SK-N-SH (cell line): Measurements from ENCODE around the gene CFAP58. TPM values are rescaled to one million over a fixed set of nuclear protein-coding genes. Genes with fewer than 3 reads are reported as not detected.
A peak's percentile ranks its signal among the peaks of the same experiment; 100 is the strongest.

Experiments used
- CTCF ChIA-PET: fragments of 300-600, 350-600 bp; formaldehyde crosslinking; extraction: SDS; loops from one replicate; lab custom pipeline; 2021; lab: Yijun Ruan, JAX
- POLR2A ChIA-PET: fragments of 350-600 bp; sonication (Branson Sonifier 250); formaldehyde crosslinking; extraction: SDS; loops from one replicate; lab custom pipeline; 2020; ENCODE audit warnings: antibody characterized with exemption, inconsistent platforms; lab: Yijun Ruan, JAX
- DNase-seq: peaks from one replicate; pipeline ENCODE4 v3.0.0; 2012
- H2AFZ ChIP-seq: fragments of 200-600 bp; sonication (generic); 2 replicates; pipeline ENCODE4 v1.8.1; 2016; ENCODE audit warnings: antibody characterized with exemption, mild to moderate bottlenecking, low read depth
- H3F3A ChIP-seq: fragments of 200-600 bp; sonication (generic); replicated peaks from 2 replicates; pipeline ENCODE3; 2016; ENCODE audit warnings: antibody characterized with exemption, mild to moderate bottlenecking; ENCODE audit not compliant: insufficient read depth
- H3K27ac ChIP-seq, 2 experiments: fragments of 200-500 bp in 1 of 2; fragments of 200-600 bp in 1 of 2; sonication (Bioruptor generic) in 1 of 2; sonication (generic), shearing (Covaris generic) in 1 of 2; 2 replicates each; pipeline versions ENCODE4 v1.5.1 to v1.6.1; 2014 to 2016; ENCODE audit warnings: low read depth in 2 of 2, inconsistent platforms in 1 of 2, low read length in 1 of 2, mild to moderate bottlenecking in 1 of 2, mixed read lengths in 1 of 2
- H3K27me3 ChIP-seq: fragments of 200-600 bp; sonication (generic), shearing (Covaris generic); 2 replicates; pipeline ENCODE4 v1.6.1; 2016; ENCODE audit warnings: mixed run types; ENCODE audit not compliant: insufficient read depth
- H3K36me3 ChIP-seq, 2 experiments: fragments of 200-500 bp in 1 of 2; fragments of 200-600 bp in 1 of 2; sonication (Bioruptor generic) in 1 of 2; sonication (generic) in 1 of 2; replicated peaks in 1 of 2; 2 replicates each; pipeline versions ENCODE3 to v1.5.1; 2014 to 2016; ENCODE audit warnings: low read length in 1 of 2, mild to moderate bottlenecking in 1 of 2; ENCODE audit not compliant: insufficient read depth in 2 of 2, control insufficient read depth in 1 of 2
- H3K4me1 ChIP-seq, 2 experiments: fragments of 200-500 bp in 1 of 2; fragments of 200-600 bp in 1 of 2; sonication (Bioruptor generic) in 1 of 2; sonication (generic), shearing (Covaris generic) in 1 of 2; 2 replicates each; pipeline versions ENCODE4 v1.5.1 to v1.6.1; 2014 to 2016; ENCODE audit warnings: low read depth in 1 of 2, low read length in 1 of 2, mixed run types in 1 of 2; ENCODE audit not compliant: insufficient read depth in 2 of 2, control insufficient read depth in 1 of 2
- H3K4me2 ChIP-seq: fragments of 200-600 bp; sonication (generic), shearing (Covaris generic); 2 replicates; pipeline ENCODE4 v1.6.1; 2017; ENCODE audit warnings: mixed run types
- H3K4me3 ChIP-seq, 2 experiments: fragments of 200-500 bp in 1 of 2; fragments of 200-600 bp in 1 of 2; sonication (Bioruptor generic) in 1 of 2; sonication (generic), shearing (Covaris generic) in 1 of 2; 2 replicates each; pipeline versions ENCODE4 v1.5.1 to v1.8.1; 2014 to 2016; ENCODE audit warnings: low read depth in 2 of 2, inconsistent platforms in 1 of 2, low read length in 1 of 2, mild to moderate bottlenecking in 1 of 2, mixed read lengths in 1 of 2, moderate library complexity in 1 of 2
- H3K79me2 ChIP-seq: fragments of 200-600 bp; sonication (generic); 2 replicates; pipeline ENCODE4 v1.8.1; 2017; ENCODE audit warnings: mild to moderate bottlenecking; ENCODE audit not compliant: insufficient read depth
- H3K9ac ChIP-seq: fragments of 200-600 bp; sonication (generic); 2 replicates; pipeline ENCODE4 v1.6.1; 2017; ENCODE audit warnings: mixed run types
- H3K9me2 ChIP-seq: fragments of 200-600 bp; sonication (generic); 2 replicates; pipeline ENCODE4 v1.6.1; 2017; ENCODE audit warnings: mixed run types
- H3K9me3 ChIP-seq: fragments of 200-600 bp; sonication (generic); 2 replicates; pipeline ENCODE4 v1.6.1; 2017; ENCODE audit warnings: mixed run types, mild to moderate bottlenecking, moderate library complexity
- H4K20me1 ChIP-seq: fragments of 200-600 bp; sonication (generic); 2 replicates; pipeline ENCODE4 v1.6.1; 2017; ENCODE audit warnings: mild to moderate bottlenecking, mixed run types; ENCODE audit not compliant: insufficient read depth
- CHD2 ChIP-seq: fragments of 150-350 bp; IDR thresholded peaks from 2 replicates; pipeline ENCODE4 v1.6.1; 2018; ENCODE audit warnings: low read length; ENCODE audit not compliant: partially characterized antibody
- CTCF ChIP-seq: fragments of 200-600 bp; sonication (generic); IDR thresholded peaks from 2 replicates; pipeline ENCODE4 v1.6.1; 2017; ENCODE audit warnings: antibody characterized with exemption, mild to moderate bottlenecking, moderate library complexity
- ELF1 ChIP-seq: IDR thresholded peaks from 2 replicates; pipeline ENCODE4 v1.4.0; 2012
- EP300 ChIP-seq, 2 experiments: IDR thresholded peaks; 2 replicates each; pipeline versions ENCODE4 v1.4.0 to v1.6.1; 2012; ENCODE audit warnings: borderline replicate concordance in 1 of 2, low read depth in 1 of 2, low read length in 1 of 2
- FOSL2 ChIP-seq: IDR thresholded peaks from 2 replicates; pipeline ENCODE4 v1.4.0; 2012; ENCODE audit warnings: low read depth, mild to moderate bottlenecking, moderate library complexity, borderline replicate concordance
- FOXM1 ChIP-seq: IDR thresholded peaks from 2 replicates; pipeline ENCODE4 v1.4.0; 2012; ENCODE audit warnings: low read depth, mild to moderate bottlenecking
- GATA2 ChIP-seq: sonication (generic); formaldehyde crosslinking; IDR thresholded peaks from 2 replicates; pipeline ENCODE4 v1.5.0; 2020; ENCODE audit warnings: mild to moderate bottlenecking, missing genetic modification reagents
- IRF3 ChIP-seq: fragments of 150-350 bp; IDR thresholded peaks from 2 replicates; pipeline ENCODE4 v1.6.1; 2016; ENCODE audit warnings: mild to moderate bottlenecking, low read depth, low read length
- MXI1 ChIP-seq: IDR thresholded peaks from 2 replicates; pipeline ENCODE4 v1.6.1; 2012; ENCODE audit warnings: mild to moderate bottlenecking, low read depth, low read length, improper control_type of control experiment
- NFIC ChIP-seq: IDR thresholded peaks from 2 replicates; pipeline ENCODE4 v1.4.0; 2012; ENCODE audit warnings: borderline replicate concordance
- NRF1 ChIP-seq: IDR thresholded peaks from 2 replicates; pipeline ENCODE4 v1.6.1; 2012; ENCODE audit warnings: low read depth, mild to moderate bottlenecking, low read length
- POLR2AphosphoS5 ChIP-seq: IDR thresholded peaks from 2 replicates; pipeline ENCODE4 v1.6.1; 2012; ENCODE audit warnings: low read depth, low read length
- RAD21 ChIP-seq: IDR thresholded peaks from 2 replicates; pipeline ENCODE4 v1.6.1; 2012; ENCODE audit warnings: mild to moderate bottlenecking, low read length
- RFX5 ChIP-seq: IDR thresholded peaks from 2 replicates; pipeline ENCODE4 v1.6.1; 2012; ENCODE audit warnings: mild to moderate bottlenecking, improper control_type of control experiment, low read length
- TAF1 ChIP-seq: IDR thresholded peaks from 2 replicates; pipeline ENCODE4 v1.6.1; 2012; ENCODE audit warnings: low read depth, mild to moderate bottlenecking, low read length, moderate library complexity, borderline replicate concordance
- TCF12 ChIP-seq: IDR thresholded peaks from 2 replicates; pipeline ENCODE4 v1.4.0; 2012
- TEAD4 ChIP-seq: IDR thresholded peaks from 2 replicates; pipeline ENCODE4 v1.4.0; 2012; ENCODE audit warnings: mild to moderate bottlenecking, borderline replicate concordance; ENCODE audit not compliant: insufficient read depth
- YY1 ChIP-seq: IDR thresholded peaks from 2 replicates; pipeline ENCODE4 v1.4.0; 2012; ENCODE audit warnings: low read depth, mild to moderate bottlenecking
- ZBTB33 ChIP-seq: IDR thresholded peaks from 2 replicates; pipeline ENCODE4 v1.4.0; 2012; ENCODE audit warnings: low read depth, borderline replicate concordance
- WGBS: methylation state at CpG from one replicate; pipeline ENCODE4 v1.1.6; 2017; ENCODE audit warnings: low lambda C conversion rate; 5-methylcytosine and 5-hydroxymethylcytosine counted together
- polyA plus RNA-seq, 3 experiments: library from polyadenylated mRNA; depleted of rRNA; stranded (reverse); fragments of >200 nt; gene quantifications; 2 replicates each; pipeline ENCODE4 v1.2.3, GENCODE V29; 2012
- TF ChIP-seq, protein P1 (sequence below): IDR thresholded peaks from 2 replicates; pipeline ENCODE4 v1.4.0; 2012; ENCODE audit warnings: low read depth

Gene CFAP58
- polyA plus RNA-seq, 1 of the 3 experiments (the other 2 are of a cell fraction), result 0.38 TPM

- no peaks in the 10 kb centered on the region for H3K9me2 ChIP-seq
- no peak overlapping the region for H2AFZ ChIP-seq
- H3K4me3 ChIP-seq, result no peak overlapping the region
- H3K79me2 ChIP-seq, result peaks cover 27% of the 10 kb centered on the region
- peaks cover 7 to 11% of the 10 kb centered on the region in 2 experiments for H3K36me3 ChIP-seq
- peaks cover 5% of the 10 kb centered on the region; the same call in 1 of the 2 replicates for H4K20me1 ChIP-seq
- no peak for DNase-seq
- H3K9me3 ChIP-seq, result no peaks in the 10 kb centered on the region
- peak overlapping the region in 1 of 2 experiments; percentile 15; a peak in 1 of 4 replicates for H3K27ac ChIP-seq
- ChIA-PET CTCF (interaction anchor here (1.0 to 10.3 kb wide), 7 partner anchors 8 to 44 kb away, joined by 3 to 152 read pairs (median 20); partner anchors contain the start of genes CFAP58 and ITPRIP), POLR2A (no interaction called here)
- H3K4me2 ChIP-seq, result no peak overlapping the region
- peaks cover 10 to 19% of the 10 kb centered on the region in 2 experiments; a peak in 3 of 4 replicates for H3K4me1 ChIP-seq
- TF ChIP-seq, protein P1, sequence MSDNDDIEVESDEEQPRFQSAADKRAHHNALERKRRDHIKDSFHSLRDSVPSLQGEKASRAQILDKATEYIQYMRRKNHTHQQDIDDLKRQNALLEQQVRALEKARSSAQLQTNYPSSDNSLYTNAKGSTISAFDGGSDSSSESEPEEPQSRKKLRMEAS, result no peak
- TF ChIP-seq NRF1, result no peak
- TF ChIP-seq POLR2AphosphoS5, result no peak
- TF ChIP-seq GATA2 (CRISPR knock-in tag), result no peak
- no peak for TF ChIP-seq EP300 (IDR thresholded peaks at IDR 0.05; ENCODE audit: borderline replicate concordance in 1 of 2, low read depth in 1 of 2, low read length in 1 of 2)
- no peak for TF ChIP-seq MXI1
- no peak for TF ChIP-seq TAF1
- no peak for TF ChIP-seq RFX5
- TF ChIP-seq FOSL2, result no peak
- TF ChIP-seq CHD2, result no peak
- no peak for TF ChIP-seq YY1
- no peak for TF ChIP-seq TCF12
- no peak for TF ChIP-seq FOXM1
- no peak for TF ChIP-seq TEAD4
- no peak for TF ChIP-seq ELF1
- TF ChIP-seq NFIC, result no peak
- TF ChIP-seq ZBTB33, result no peak
- no peak for TF ChIP-seq CTCF
- TF ChIP-seq RAD21, result no peak
- no peak for TF ChIP-seq IRF3
- no peak overlapping the region for H3K9ac ChIP-seq
- peaks cover 24% of the 10 kb centered on the region for H3F3A ChIP-seq
- 93% methylated on average over 8 of the region's 10 CpGs for WGBS
- no peaks in the 10 kb centered on the region for H3K27me3 ChIP-seq
Measured at GRCh38 chr10:104307576-104308438, 45.8 kb upstream of the CFAP58 start.
